Measurements from ENCODE around the gene ACSS3. TPM values are rescaled to one million over a fixed set of nuclear protein-coding genes. Genes with fewer than 3 reads are reported as not detected.
A peak's percentile ranks its signal among the peaks of the same experiment; 100 is the strongest.
"Not testable (repeated sequence)": the region's sequence is repeated elsewhere in the genome, so short reads cannot be mapped to it uniquely, and the experiment has no call there.

ACSS3 gene
- total RNA-seq, result 35.9 TPM
- long read RNA-seq, full-length matches to known transcripts, result 28 of 40 reads
- long read RNA-seq, partial matches to known transcripts, result 8 of 40 reads
- long read RNA-seq, other reads (novel, unspliced or antisense), result 4 of 40 reads

GRCh38 chr12:81077686-81078441, at the start of gene ACSS3:
TSS of gene ACSS3 (plus strand) at chr12:81078079. CDS start at chr12:81078121, 42 bp downstream.
- peak within 1 kb of the TSS; percentile 81 for H3K27ac ChIP-seq
- ATAC-seq (peak; percentile 91), DNase-seq (peak; percentile 84)
- H3K27me3 ChIP-seq, result no peaks in the 10 kb centered on the region
- no peaks in the 10 kb centered on the region for H3K36me3 ChIP-seq
- H3K4me1 ChIP-seq, result peaks cover 3% of the 10 kb centered on the region
- no peak for TF ChIP-seq CTCF (IDR thresholded peaks at IDR 0.05)
- intact Hi-C loops (cut with DNase I), result no loop called here
- H3K4me3 ChIP-seq, result peak within 1 kb of the TSS; percentile 67
- no peaks in the 10 kb centered on the region for H3K9me3 ChIP-seq

GRCh38 chr12:81034926-81035325, 43.0 kb upstream of the ACSS3 start:
- H3K27ac ChIP-seq, result no peak overlapping the region
- no peaks in the 10 kb centered on the region for H3K9me3 ChIP-seq

GRCh38 chr12:81039231-81039630, 38.6 kb upstream of the ACSS3 start:
- Histone ChIP-seq H3K4me1 (no peaks in the 10 kb centered on the region), H3K36me3 (no peaks in the 10 kb centered on the region), H3K4me3 (no peak overlapping the region), H3K27ac (no peak overlapping the region), H3K27me3 (no peaks in the 10 kb centered on the region), H3K9me3 (no peaks in the 10 kb centered on the region)
- TF ChIP-seq CTCF (IDR thresholded peaks at IDR 0.05), result no peak
- ATAC-seq, result no peak
- intact Hi-C loops (cut with DNase I), result no loop called here
- DNase-seq, result no peak

More at GRCh38 chr12:81034926-81035325, 43.0 kb upstream of the ACSS3 start:
- intact Hi-C loops (cut with DNase I), result no loop called here
- Histone ChIP-seq H3K4me1 (no peaks in the 10 kb centered on the region), H3K36me3 (no peaks in the 10 kb centered on the region), H3K4me3 (no peak overlapping the region), H3K27me3 (no peaks in the 10 kb centered on the region)
- no peak for DNase-seq
- no peak for TF ChIP-seq CTCF (IDR thresholded peaks at IDR 0.05)
- no peak for ATAC-seq

- DNase-seq, result no peak
- Histone ChIP-seq H3K4me3 (no peak overlapping the region), H3K27ac (no peak overlapping the region), H3K9me3 (no peaks in the 10 kb centered on the region), H3K36me3 (no peaks in the 10 kb centered on the region), H3K27me3 (no peaks in the 10 kb centered on the region), H3K4me1 (no peaks in the 10 kb centered on the region)
- ATAC-seq, result no peak
- TF ChIP-seq CTCF (IDR thresholded peaks at IDR 0.05), result no peak
- intact Hi-C loops (cut with DNase I), result no loop called here
Measured at GRCh38 chr12:81043979-81044740, 33.7 kb upstream of the ACSS3 start.

- ATAC-seq; H3K4me3 ChIP-seq; H3K36me3 ChIP-seq; H3K9me3 ChIP-seq; intact Hi-C loops (cut with DNase I); DNase-seq; H3K4me1 ChIP-seq; H3K27me3 ChIP-seq; H3K27ac ChIP-seq: not testable (repeated sequence)
Measured at GRCh38 chr12:81064971-81065370, 12.9 kb upstream of the ACSS3 start.

GRCh38 chr12:81070846-81071245, 7.0 kb upstream of the ACSS3 start:
- ATAC-seq, result no peak
- Histone ChIP-seq H3K4me3 (no peak overlapping the region), H3K9me3 (no peaks in the 10 kb centered on the region), H3K36me3 (no peaks in the 10 kb centered on the region), H3K4me1 (no peaks in the 10 kb centered on the region), H3K27ac (no peak overlapping the region), H3K27me3 (no peaks in the 10 kb centered on the region)
- no peak for DNase-seq
- intact Hi-C loops (cut with DNase I), result no loop called here
- no peak for TF ChIP-seq CTCF (IDR thresholded peaks at IDR 0.05)

Measured in upper lobe of right lung (tissue), 1 donor.